PC-9 (cell line): ENCODE data around the gene DIDO1. TPM values are rescaled to one million over a fixed set of nuclear protein-coding genes. Genes with fewer than 3 reads are reported as not detected.

Source experiments
- Bru-seq: library from RNA; stranded (reverse); fragments of 400-500 nt; gene quantifications from one replicate; lab custom pipeline; 2021; lab: Mats Ljungman, UMichigan
- BruChase-seq, 2 experiments: library from RNA; stranded (reverse); fragments of 400-500 nt; gene quantifications; one replicate each; lab custom pipeline; 2021; lab: Mats Ljungman, UMichigan
- BruUV-seq: library from RNA; stranded (reverse); fragments of 400-500 nt; replicated peaks from 2 replicates; lab custom pipeline; 2021; lab: Mats Ljungman, UMichigan
- CTCF ChIA-PET: fragments of 300-600 bp; sonication (Branson Sonifier 250); formaldehyde crosslinking; loops from one replicate; lab custom pipeline; 2022; ENCODE audit warnings: antibody characterized with exemption; lab: Charles Lee
- POLR2A ChIA-PET: fragments of 300-600 bp; sonication (Branson Sonifier 250); formaldehyde crosslinking; loops from one replicate; lab custom pipeline; 2022; ENCODE audit warnings: antibody characterized with exemption; ENCODE audit not compliant: unreplicated experiment; lab: Charles Lee
- DNase-seq, 2 experiments: peaks; one replicate each; pipeline versions ENCODE4 v3.0.0 to v3.0.0-alpha.2; 2015 to 2022; ENCODE audit warnings: mixed read lengths in 1 of 2
- H2AFZ ChIP-seq: fragments of 200-600 bp; sonication (generic); 2 replicates; pipeline ENCODE4 v1.8.1; 2017; ENCODE audit warnings: antibody characterized with exemption
- H3F3A ChIP-seq: fragments of 200-600 bp; sonication (generic); 2 replicates; pipeline ENCODE4 v1.8.1; 2017; ENCODE audit warnings: antibody characterized with exemption, mild to moderate bottlenecking, low read depth; ENCODE audit not compliant: insufficient read depth
- H3K27ac ChIP-seq: fragments of 200-600 bp; sonication (generic); 2 replicates; pipeline ENCODE4 v1.6.1; 2016; ENCODE audit warnings: mixed run types
- H3K27me3 ChIP-seq: fragments of 200-600 bp; sonication (generic); 2 replicates; pipeline ENCODE4 v1.6.1; 2016; ENCODE audit warnings: low read depth, mixed run types; ENCODE audit not compliant: insufficient read depth
- H3K36me3 ChIP-seq: fragments of 200-600 bp; sonication (generic); 2 replicates; pipeline ENCODE4 v1.6.1; 2016; ENCODE audit warnings: low read depth, mixed run types
- H3K4me1 ChIP-seq: fragments of 200-600 bp; sonication (generic); replicated peaks from 2 replicates; pipeline ENCODE4 v1.6.1; 2016; ENCODE audit warnings: mixed run types; ENCODE audit not compliant: insufficient read depth
- H3K4me2 ChIP-seq: fragments of 200-600 bp; sonication (generic); 2 replicates; pipeline ENCODE4 v1.6.1; 2017; ENCODE audit warnings: mixed run types
- H3K4me3 ChIP-seq: fragments of 200-600 bp; sonication (generic); 2 replicates; pipeline ENCODE4 v1.6.1; 2016; ENCODE audit warnings: mixed run types
- H3K79me2 ChIP-seq: fragments of 200-600 bp; sonication (generic); 2 replicates; pipeline ENCODE4 v1.6.1; 2017; ENCODE audit warnings: low read depth, mixed run types
- H3K9me2 ChIP-seq: fragments of 200-600 bp; sonication (generic); 2 replicates; pipeline ENCODE4 v1.8.1; 2017; ENCODE audit warnings: mild to moderate bottlenecking; ENCODE audit not compliant: insufficient read depth
- H3K9me3 ChIP-seq: fragments of 200-600 bp; sonication (generic); 2 replicates; pipeline ENCODE4 v1.8.1; 2016; ENCODE audit warnings: low read depth; ENCODE audit not compliant: insufficient read depth
- H4K20me1 ChIP-seq: fragments of 200-600 bp; sonication (generic); 2 replicates; pipeline ENCODE4 v1.8.1; 2017; ENCODE audit not compliant: insufficient read depth
- CTCF ChIP-seq: fragments of 200-600 bp; sonication (generic); conservative IDR thresholded peaks from 2 replicates; pipeline ENCODE4 v1.6.1; 2017; ENCODE audit warnings: mixed run types, antibody characterized with exemption, mild to moderate bottlenecking, moderate library complexity
- EZH2 ChIP-seq: fragments of 200-600 bp; sonication (generic); IDR thresholded peaks from 2 replicates; pipeline ENCODE4 v1.8.0; 2017; ENCODE audit warnings: antibody characterized with exemption, low read depth
- intact Hi-C: fragments of 100-400 bp; cut with micrococcal nuclease; formaldehyde crosslinking; loops from one replicate; pipeline ENCODE4 v1.10.0; 2022; ENCODE audit not compliant: unreplicated experiment
- long read RNA-seq: library from polyadenylated mRNA; stranded (forward); transcript quantifications from one replicate; pipeline ENCODE4 v2.0.0, GENCODE V29; 2022
- total RNA-seq: library from RNA; stranded (reverse); gene quantifications from 2 replicates; pipeline ENCODE4 v1.2.3, GENCODE V29; 2021

DIDO1 gene
- total RNA-seq (56.4 and 61.4 TPM in 2 replicates), Bru-seq, nascent RNA (percentile 94 among the genes with signal in this experiment), BruChase-seq, experiment 1, labeled RNA remaining after a 2-hour chase (percentile 95 among the genes with signal in this experiment), BruChase-seq, experiment 2, labeled RNA remaining after a 6-hour chase (percentile 86 among the genes with signal in this experiment)
- long read RNA-seq, full-length matches to known transcripts, result 15 of 31 reads
- long read RNA-seq, partial matches to known transcripts, result 4 of 31 reads
- long read RNA-seq, other reads (novel, unspliced or antisense), result 12 of 31 reads

- peaks cover 57% of the 10 kb centered on the region for H4K20me1 ChIP-seq
- peaks cover 40% of the 10 kb centered on the region for H3F3A ChIP-seq
- H3K27ac ChIP-seq, result peak within 1 kb of the TSS; percentile 81
- H3K36me3 ChIP-seq, result no peaks in the 10 kb centered on the region
- H3K4me3 ChIP-seq, result peak within 1 kb of the TSS; percentile 75
- H3K79me2 ChIP-seq, result peaks cover 94% of the 10 kb centered on the region
- no peaks in the 10 kb centered on the region for H3K27me3 ChIP-seq
- intact Hi-C loops, result loop anchor here (1.0 to 5.0 kb wide), 2 partner anchors 11 to 304 kb away; no protein-coding TSS in a partner anchor
- no peaks in the 10 kb centered on the region for H3K9me3 ChIP-seq
- peaks cover 35% of the 10 kb centered on the region for H3K4me1 ChIP-seq
- no TSS peak for BruUV-seq
- peak within 1 kb of the TSS; percentile 96 for H3K4me2 ChIP-seq
- no peaks in the 10 kb centered on the region for H3K9me2 ChIP-seq
- TF ChIP-seq EZH2 (no peak), CTCF (peak; percentile 71; the same call in 1 of the 2 replicates)
- H2AFZ ChIP-seq, result peak within 1 kb of the TSS; percentile 74
- peak; percentile 73 to 91 for DNase-seq
- POLR2A ChIA-PET, result no interaction called here
- CTCF ChIA-PET, result interaction anchor here (0.7 kb wide), 1 partner anchor 383 kb away, joined by 7 read pairs; no protein-coding TSS in a partner anchor
These were observed at the start of gene DIDO1 for GRCh38 chr20:62926229-62927127. TSS of gene DIDO1 (minus strand) at chr20:62926505.

GRCh38 chr20:62975251-62975760 lies 49.0 kb upstream of the DIDO1 start:
- TF ChIP-seq CTCF (no peak), EZH2 (no peak)
- Histone ChIP-seq H4K20me1 (no peaks in the 10 kb centered on the region), H3K4me1 (0 out of 2 replicates have a peak, but pooled peaks cover 3% of the 10 kb centered on the region), H3K4me3 (no peak overlapping the region), H3K27me3 (peaks cover 95% of the 10 kb centered on the region), H3K9me3 (no peaks in the 10 kb centered on the region), H3K4me2 (no peak overlapping the region), H3K79me2 (no peaks in the 10 kb centered on the region), H3K9me2 (no peaks in the 10 kb centered on the region), H3F3A (no peaks in the 10 kb centered on the region), H3K36me3 (no peaks in the 10 kb centered on the region), H2AFZ (no peak overlapping the region), H3K27ac (no peak overlapping the region)
- no peak for DNase-seq
- BruUV-seq, result no TSS peak
- POLR2A ChIA-PET, result no interaction called here
- intact Hi-C loops, result no loop called here
- CTCF ChIA-PET, result no interaction called here
